ENCODE measurements around the gene LLGL1.
"Not testable (repeated sequence)": the region's sequence is repeated elsewhere in the genome, so short reads cannot be mapped to it uniquely, and the experiment has no call there.

The LLGL1 gene

GRCh38 chr17:18205861-18206260 lies 19.6 kb upstream of the LLGL1 start:
- no peak for DNase-seq (ENCODE audit: low spot score)
- Histone ChIP-seq H3K27ac (no peak overlapping the region), H3K4me3 (no peak overlapping the region)
- no peak for TF ChIP-seq CTCF (IDR thresholded peaks at IDR 0.05)

GRCh38 chr17:18206962-18207361 lies 18.5 kb upstream of the LLGL1 start:
- no peak for DNase-seq (ENCODE audit: low spot score)
- H3K27ac ChIP-seq = no peak overlapping the region

GRCh38 chr17:18208092-18208491 lies 17.3 kb upstream of the LLGL1 start:
- H3K27ac ChIP-seq = no peak overlapping the region
- H3K4me3 ChIP-seq = no peak overlapping the region
- no peak for TF ChIP-seq CTCF (IDR thresholded peaks at IDR 0.05)
- no peak for DNase-seq (ENCODE audit: low spot score)

More at GRCh38 chr17:18206962-18207361, 18.5 kb upstream of the LLGL1 start:
- no peak overlapping the region for H3K4me3 ChIP-seq
- no peak for TF ChIP-seq CTCF (IDR thresholded peaks at IDR 0.05)

- no peak for DNase-seq (ENCODE audit: low spot score)
- no peak for TF ChIP-seq CTCF (IDR thresholded peaks at IDR 0.05)
- no peak overlapping the region for H3K27ac ChIP-seq
- no peak overlapping the region for H3K4me3 ChIP-seq
Observed at GRCh38 chr17:18213666-18214270, 11.7 kb upstream of the LLGL1 start.

- not testable (repeated sequence) for H3K27ac ChIP-seq; DNase-seq (ENCODE audit: low spot score); H3K4me3 ChIP-seq
Observed at GRCh38 chr17:18216906-18217305, 8.5 kb upstream of the LLGL1 start.

GRCh38 chr17:18217412-18218015 lies 7.9 kb upstream of the LLGL1 start:
- no peak overlapping the region for H3K27ac ChIP-seq
- DNase-seq (ENCODE audit: low spot score) = no peak
- H3K4me3 ChIP-seq = no peak overlapping the region
- peak; percentile 72 for TF ChIP-seq CTCF (IDR thresholded peaks at IDR 0.05)

- Histone ChIP-seq H3K4me3 (no peak overlapping the region), H3K27ac (peak overlapping the region in 1 of 2 donors; percentile 28)
- no peak for DNase-seq (ENCODE audit: low spot score)
- no peak for TF ChIP-seq CTCF (IDR thresholded peaks at IDR 0.05)
Observed at GRCh38 chr17:18218756-18219415, 6.5 kb upstream of the LLGL1 start.
